Body of pancreas (tissue), 4 donors: Measurements from ENCODE around the gene DCT. TPM values are rescaled to one million over a fixed set of nuclear protein-coding genes. Genes with fewer than 3 reads are reported as not detected.

Source experiments
- ATAC-seq: fragments of 150-250 bp; one replicate; pipeline ENCODE4 v1.9.1; 2016
- DNase-seq, 4 donors: peaks; one replicate each; pipeline ENCODE4 v3.0.0-alpha.2; 2019
- H3K27ac ChIP-seq, 4 donors: fragments of 200-600 bp; sonication (generic); 1 replicate in 3 of 4; 2 replicates in 1 of 4; pipeline versions ENCODE4 v1.5.1 to v1.6.1; 2016 to 2019; ENCODE audit warnings: mild to moderate bottlenecking in 1 of 4, mixed read lengths in 1 of 4, moderate library complexity in 1 of 4
- H3K27me3 ChIP-seq, 2 donors: fragments of 200-600 bp; sonication (generic); one replicate each; pipeline ENCODE4 v1.6.0; 2016; ENCODE audit warnings: mild to moderate bottlenecking in 1 of 2
- H3K36me3 ChIP-seq, 2 donors: fragments of 200-600 bp; sonication (generic); replicated peaks in 1 of 2; 2 replicates each; pipeline ENCODE4 v1.5.1; 2016; ENCODE audit warnings: low read depth in 2 of 2; ENCODE audit not compliant: insufficient read depth in 1 of 2
- H3K4me1 ChIP-seq: fragments of 200-600 bp; sonication (generic); one replicate; pipeline ENCODE4 v1.6.0; 2016
- H3K4me3 ChIP-seq, 2 donors: fragments of 200-600 bp; sonication (generic); 1 replicate in 1 of 2; 2 replicates in 1 of 2; pipeline ENCODE4 v1.5.1; 2016 to 2019
- H3K9me3 ChIP-seq, 3 donors: fragments of 200-600 bp; sonication (generic); 1 replicate in 2 of 3; 2 replicates in 1 of 3; pipeline ENCODE4 v1.5.1; 2016
- CTCF ChIP-seq, 7 experiments: fragments of 450-650 bp in 4 of 7; fragments of 200-600 bp in 3 of 7; sonication (generic) in 3 of 7; IDR thresholded peaks; one replicate each; pipeline ENCODE4 v1.5.1; 2016 to 2019; ENCODE audit warnings: antibody characterized with exemption in 7 of 7
- POLR2A ChIP-seq, 3 donors: fragments of 450-650 bp; IDR thresholded peaks; one replicate each; pipeline ENCODE4 v1.6.1; 2016; ENCODE audit warnings: antibody characterized with exemption in 3 of 3, mild to moderate bottlenecking in 2 of 3
- WGBS, 2 donors: methylation state at CpG; one replicate each; pipeline ENCODE4 v1.1.5; 2017; 5-methylcytosine and 5-hydroxymethylcytosine counted together
- intact Hi-C: fragments of 100-400 bp; cut with DNase I; formaldehyde crosslinking; loops from one replicate; pipeline ENCODE4 v1.15.1; 2023
- total RNA-seq, 2 donors: library from RNA; depleted of rRNA; stranded (reverse); fragments of >200 nt; gene quantifications; one replicate each; pipeline ENCODE4 v1.1.0, GENCODE V29; 2016

The DCT gene
- total RNA-seq, 2 donors from 2014 or later, result 0.33 to 0.78 TPM

GRCh38 chr13:94400874-94401273, 78.6 kb downstream of the DCT start:
- no peaks in the 10 kb centered on the region for H3K4me1 ChIP-seq
- intact Hi-C loops, result no loop called here
- no peak for DNase-seq
- no peaks in the 10 kb centered on the region for H3K27me3 ChIP-seq
- TF ChIP-seq CTCF (IDR thresholded peaks at IDR 0.05) (no peak), POLR2A (IDR thresholded peaks at IDR 0.05) (no peak)
- no peak for ATAC-seq
- no peaks in the 10 kb centered on the region for H3K36me3 ChIP-seq
- H3K27ac ChIP-seq, result no peak overlapping the region
- H3K9me3 ChIP-seq, result no peaks in the 10 kb centered on the region
- H3K4me3 ChIP-seq, result no peak overlapping the region
- WGBS, 2 donors, result 62 to 75% methylated on average over 4 of the region's 4 CpGs

GRCh38 chr13:94399812-94400211, 79.7 kb downstream of the DCT start:
- intact Hi-C loops, result no loop called here
- no peak for ATAC-seq

GRCh38 chr13:94395860-94396259, 83.6 kb downstream of the DCT start:
- intact Hi-C loops, result no loop called here
- no peaks in the 10 kb centered on the region for H3K36me3 ChIP-seq
- ATAC-seq (no peak), DNase-seq (no peak)
- no peaks in the 10 kb centered on the region for H3K9me3 ChIP-seq
- H3K27ac ChIP-seq, result no peak overlapping the region
- no peaks in the 10 kb centered on the region for H3K4me1 ChIP-seq
- H3K4me3 ChIP-seq, result no peak overlapping the region
- WGBS, 2 donors, result 80 to 85% methylated on average over 5 of the region's 5 CpGs
- TF ChIP-seq POLR2A (IDR thresholded peaks at IDR 0.05) (no peak), CTCF (IDR thresholded peaks at IDR 0.05) (no peak)
- no peaks in the 10 kb centered on the region for H3K27me3 ChIP-seq

More at GRCh38 chr13:94399812-94400211, 79.7 kb downstream of the DCT start:
- no peaks in the 10 kb centered on the region for H3K27me3 ChIP-seq
- no peak overlapping the region for H3K27ac ChIP-seq
- DNase-seq, result no peak
- H3K9me3 ChIP-seq, result no peaks in the 10 kb centered on the region
- H3K4me1 ChIP-seq, result no peaks in the 10 kb centered on the region
- no peak overlapping the region for H3K4me3 ChIP-seq
- TF ChIP-seq CTCF (IDR thresholded peaks at IDR 0.05) (no peak), POLR2A (IDR thresholded peaks at IDR 0.05) (no peak)
- no peaks in the 10 kb centered on the region for H3K36me3 ChIP-seq

GRCh38 chr13:94394723-94395122, 84.8 kb downstream of the DCT start:
- intact Hi-C loops, result no loop called here
- no peak for TF ChIP-seq CTCF (IDR thresholded peaks at IDR 0.05)
- no peak for TF ChIP-seq POLR2A (IDR thresholded peaks at IDR 0.05)
- no peaks in the 10 kb centered on the region for H3K27me3 ChIP-seq
- H3K4me1 ChIP-seq, result no peaks in the 10 kb centered on the region
- WGBS, 2 donors, result 75 to 85% methylated on average over 4 of the region's 4 CpGs
- no peak overlapping the region for H3K27ac ChIP-seq
- ATAC-seq (no peak), DNase-seq (no peak)
- no peak overlapping the region for H3K4me3 ChIP-seq
- H3K36me3 ChIP-seq, result no peaks in the 10 kb centered on the region
- no peaks in the 10 kb centered on the region for H3K9me3 ChIP-seq

GRCh38 chr13:94390881-94391280, 88.6 kb downstream of the DCT start:
- no peak overlapping the region for H3K27ac ChIP-seq
- intact Hi-C loops, result no loop called here

More at GRCh38 chr13:94390881-94391280, 88.6 kb downstream of the DCT start:
- DNase-seq, result no peak
- ATAC-seq, result no peak
- TF ChIP-seq CTCF (IDR thresholded peaks at IDR 0.05) (no peak), POLR2A (IDR thresholded peaks at IDR 0.05) (no peak)
- H3K4me3 ChIP-seq, result no peak overlapping the region
- 65 to 78% methylated on average over 2 of the region's 2 CpGs for WGBS, 2 donors
- no peaks in the 10 kb centered on the region for H3K27me3 ChIP-seq
- H3K9me3 ChIP-seq, result no peaks in the 10 kb centered on the region
- H3K4me1 ChIP-seq, result no peaks in the 10 kb centered on the region
- no peaks in the 10 kb centered on the region for H3K36me3 ChIP-seq
